Common myeloid progenitor, CD34-positive (primary cell): ENCODE results near the gene IL2RG.

Experiments
- CTCF ChIA-PET: fragments of 350-600 bp; sonication (Branson Sonifier 250); formaldehyde crosslinking; loops from one replicate; lab custom pipeline; 2021; ENCODE audit warnings: antibody characterized with exemption; lab: Charles Lee
- POLR2A ChIA-PET: fragments of 350-600 bp; sonication (Branson Sonifier 250); formaldehyde crosslinking; loops from one replicate; lab custom pipeline; 2021; ENCODE audit warnings: antibody characterized with exemption; lab: Charles Lee
- DNase-seq, 3 donors: peaks; one replicate each; pipeline versions ENCODE4 v3.0.0 to v3.0.0-alpha.2; 2013
- H3K27ac ChIP-seq, 2 experiments: 1 replicate in 1 of 2; 2 replicates in 1 of 2; pipeline ENCODE4 v1.7.0; 2013; ENCODE audit warnings: inconsistent platforms in 2 of 2, low read length in 2 of 2, mild to moderate bottlenecking in 2 of 2, low read depth in 1 of 2, moderate library complexity in 1 of 2; ENCODE audit not compliant: severe bottlenecking in 2 of 2, insufficient read depth in 1 of 2, poor library complexity in 1 of 2
- H3K27me3 ChIP-seq, 5 experiments: replicated peaks in 2 of 5; 1 replicate in 3 of 5; 2 replicates in 2 of 5; pipeline versions ENCODE4 v1.6.1 to v1.7.0; 2013; ENCODE audit warnings: low read length in 4 of 5, mild to moderate bottlenecking in 2 of 5, moderate library complexity in 2 of 5, inconsistent platforms in 1 of 5; ENCODE audit not compliant: insufficient read depth in 5 of 5, control insufficient read depth in 4 of 5
- H3K36me3 ChIP-seq, 4 experiments: 1 replicate in 2 of 4; 2 replicates in 2 of 4; pipeline versions ENCODE4 v1.6.1 to v1.7.0; 2013; ENCODE audit warnings: low read length in 3 of 4, control low read depth in 1 of 4, mild to moderate bottlenecking in 1 of 4; ENCODE audit not compliant: control insufficient read depth in 4 of 4, insufficient read depth in 4 of 4
- H3K4me1 ChIP-seq, 4 experiments: 1 replicate in 3 of 4; 2 replicates in 1 of 4; pipeline versions ENCODE4 v1.6.1 to v1.7.1; 2013; ENCODE audit warnings: low read length in 3 of 4, mild to moderate bottlenecking in 3 of 4, control low read depth in 1 of 4, inconsistent platforms in 1 of 4, moderate library complexity in 1 of 4; ENCODE audit not compliant: control insufficient read depth in 4 of 4, insufficient read depth in 4 of 4; ENCODE audit errors: control extremely low read depth in 1 of 4
- H3K4me3 ChIP-seq, 7 experiments: 1 replicate in 4 of 7; 2 replicates in 3 of 7; pipeline versions ENCODE4 v1.5.1 to v1.7.0; 2013; ENCODE audit warnings: mild to moderate bottlenecking in 7 of 7, low read length in 6 of 7, moderate library complexity in 6 of 7, inconsistent platforms in 2 of 7, low read depth in 2 of 7, control low read depth in 1 of 7; ENCODE audit not compliant: insufficient read depth in 4 of 7, control insufficient read depth in 1 of 7; ENCODE audit errors: extremely low read depth in 1 of 7
- H3K9me3 ChIP-seq, 5 experiments: 1 replicate in 4 of 5; 2 replicates in 1 of 5; pipeline versions ENCODE4 v1.6.1 to v1.7.1; 2013; ENCODE audit warnings: low read length in 4 of 5, mild to moderate bottlenecking in 2 of 5, inconsistent platforms in 1 of 5, low read depth in 1 of 5, moderate library complexity in 1 of 5; ENCODE audit not compliant: control insufficient read depth in 4 of 5, insufficient read depth in 2 of 5; ENCODE audit errors: control extremely low read depth in 1 of 5
- WGBS: methylation state at CpG from one replicate; pipeline ENCODE4 v1.1.5; 2013; ENCODE audit not compliant: insufficient coverage; 5-methylcytosine and 5-hydroxymethylcytosine counted together

IL2RG gene

GRCh38 chrX:71096760-71097032, 14.7 kb downstream of the IL2RG start:
- no peaks in the 10 kb centered on the region for H3K9me3 ChIP-seq
- DNase-seq: no peak
- H3K27me3 ChIP-seq: peaks cover 0 to 20% (median 0%) of the 10 kb centered on the region in 5 experiments
- peak overlapping the region in 1 of 2 experiments; percentile 58 for H3K27ac ChIP-seq
- peaks cover 0 to 36% (median 22%) of the 10 kb centered on the region in 4 experiments for H3K4me1 ChIP-seq
- peaks cover 0 to 5% (median 0%) of the 10 kb centered on the region in 4 experiments for H3K36me3 ChIP-seq
- CTCF ChIA-PET: interaction anchor here (2.0 to 2.2 kb wide), 2 partner anchors 34 to 82 kb away, joined by 5 to 13 read pairs; no protein-coding TSS in a partner anchor
- H3K4me3 ChIP-seq: peak overlapping the region; percentile 31 to 81 (median 73)
- POLR2A ChIA-PET: interaction anchor here (1.1 to 1.6 kb wide), 2 partner anchors 15 to 22 kb away, joined by 6 to 7 read pairs; partner anchors contain the start of genes IL2RG and MED12
- 39% methylated on average over 9 of the region's 9 CpGs for WGBS

- POLR2A ChIA-PET: interaction anchor here (1.1 to 1.6 kb wide), 3 partner anchors 16 to 28 kb away, joined by 4 to 7 read pairs (median 6); partner anchors contain the start of genes IL2RG, MED12 and SNX12
- no peaks in the 10 kb centered on the region for H3K9me3 ChIP-seq
- CTCF ChIA-PET: interaction anchor here (2.0 to 2.2 kb wide), 2 partner anchors 34 to 82 kb away, joined by 5 to 13 read pairs; no protein-coding TSS in a partner anchor
- peaks cover 0 to 18% (median 0%) of the 10 kb centered on the region in 5 experiments for H3K27me3 ChIP-seq
- peak overlapping the region; percentile 31 to 81 (median 73) for H3K4me3 ChIP-seq
- H3K36me3 ChIP-seq: peaks cover 0 to 5% (median 0%) of the 10 kb centered on the region in 4 experiments
- WGBS: 25% methylated on average over 38 of the region's 46 CpGs
- peaks cover 0 to 30% (median 19%) of the 10 kb centered on the region in 4 experiments for H3K4me1 ChIP-seq
- peak overlapping the region in 1 of 2 experiments; percentile 58 for H3K27ac ChIP-seq
- DNase-seq: peak in 1 of 3 donors; percentile 50
Observed at GRCh38 chrX:71095981-71096759, 15.2 kb downstream of the IL2RG start.

GRCh38 chrX:71095555-71095980, 15.8 kb downstream of the IL2RG start, which contains the start of gene FOXO4:
TSS of gene FOXO4 (plus strand) at chrX:71095851. CDS start at chrX:71096529, 678 bp downstream.
- peaks cover 0 to 27% (median 17%) of the 10 kb centered on the region in 4 experiments for H3K4me1 ChIP-seq
- H3K27me3 ChIP-seq: peaks cover 0 to 12% (median 0%) of the 10 kb centered on the region in 5 experiments
- 16% methylated on average over 12 of the region's 29 CpGs for whole genome bisulfite sequencing
- peaks cover 0 to 1% (median 0%) of the 10 kb centered on the region in 4 experiments for H3K36me3 ChIP-seq
- H3K9me3 ChIP-seq: no peaks in the 10 kb centered on the region
- ChIA-PET CTCF (no interaction called here), POLR2A (interaction anchor here (1.1 to 1.5 kb wide), 2 partner anchors 23 to 28 kb away, joined by 4 to 7 read pairs; partner anchors contain the start of genes MED12 and SNX12)
- H3K27ac ChIP-seq: peak within 1 kb of the TSS in 1 of 2 experiments; percentile 58
- DNase-seq: peak; percentile 87 to 94 (median 94)
- H3K4me3 ChIP-seq: peak within 1 kb of the TSS; percentile 31 to 81 (median 73)

- Histone ChIP-seq H3K4me1 (peaks cover 0 to 27% (median 17%) of the 10 kb centered on the region in 4 experiments), H3K27me3 (peaks cover 0 to 12% (median 0%) of the 10 kb centered on the region in 5 experiments), H3K9me3 (no peaks in the 10 kb centered on the region), H3K36me3 (no peaks in the 10 kb centered on the region), H3K27ac (no peak overlapping the region), H3K4me3 (peak overlapping the region in 6 of 7 experiments; percentile 60 to 79 (median 68))
- no peak for DNase-seq
- 54% methylated on average over 4 of the region's 6 CpGs for WGBS
- POLR2A ChIA-PET: interaction anchor here (1.5 kb wide), 1 partner anchor 27 kb away, joined by 4 read pairs; the partner anchor contains the start of gene SNX12
- CTCF ChIA-PET: no interaction called here
Observed at GRCh38 chrX:71095033-71095432, 16.3 kb downstream of the IL2RG start.

GRCh38 chrX:71091263-71091662, 20.1 kb downstream of the IL2RG start:
- 57% methylated on average over 2 of the region's 5 CpGs for WGBS
- no peak for DNase-seq
- H3K36me3 ChIP-seq: no peaks in the 10 kb centered on the region
- POLR2A ChIA-PET: no interaction called here
- no peaks in the 10 kb centered on the region for H3K9me3 ChIP-seq
- no peak overlapping the region for H3K4me3 ChIP-seq
- no peak overlapping the region for H3K27ac ChIP-seq
- H3K4me1 ChIP-seq: peaks cover 0 to 8% (median 5%) of the 10 kb centered on the region in 4 experiments
- H3K27me3 ChIP-seq: peaks cover 0 to 8% (median 0%) of the 10 kb centered on the region in 5 experiments
- CTCF ChIA-PET: no interaction called here

- POLR2A ChIA-PET: no interaction called here
- CTCF ChIA-PET: interaction anchor here (0.9 kb wide), 1 partner anchor 45 kb away, joined by 3 read pairs; no protein-coding TSS in a partner anchor
- WGBS: 60% methylated on average over 1 of the region's 4 CpGs
Observed at GRCh38 chrX:71085900-71086299, 25.5 kb downstream of the IL2RG start.

More at GRCh38 chrX:71085900-71086299, 25.5 kb downstream of the IL2RG start:
- no peak for DNase-seq
- no peaks in the 10 kb centered on the region for H3K4me1 ChIP-seq
- H3K4me3 ChIP-seq: no peak overlapping the region
- H3K27ac ChIP-seq: no peak overlapping the region
- no peaks in the 10 kb centered on the region for H3K36me3 ChIP-seq
- H3K27me3 ChIP-seq: no peaks in the 10 kb centered on the region
- no peaks in the 10 kb centered on the region for H3K9me3 ChIP-seq
